Neutrophil (primary cell): ENCODE results near the gene RPP30.
"Not testable (repeated sequence)": the region's sequence is repeated elsewhere in the genome, so short reads cannot be mapped to it uniquely, and the experiment has no call there.

ENCODE experiments used
- H3K27ac ChIP-seq: fragments of 200-600 bp; sonication (generic); 2 replicates; pipeline ENCODE4 v1.5.1; 2016; ENCODE audit warnings: mild to moderate bottlenecking, moderate library complexity
- H3K27me3 ChIP-seq: fragments of 200-600 bp; sonication (generic); 2 replicates; pipeline ENCODE4 v1.6.0; 2016; ENCODE audit warnings: mild to moderate bottlenecking
- H3K36me3 ChIP-seq: fragments of 200-600 bp; sonication (generic); 2 replicates; pipeline ENCODE4 v1.5.1; 2017
- H3K4me1 ChIP-seq, 2 experiments: fragments of 200-600 bp in 1 of 2; sonication (generic) in 1 of 2; 1 replicate in 1 of 2; 2 replicates in 1 of 2; pipeline versions ENCODE4 v1.5.1 to v1.6.1; 2013 to 2016; ENCODE audit warnings: low read depth in 1 of 2, low read length in 1 of 2, mild to moderate bottlenecking in 1 of 2, moderate library complexity in 1 of 2; ENCODE audit not compliant: control insufficient read depth in 1 of 2, insufficient read depth in 1 of 2
- H3K4me3 ChIP-seq, 2 experiments: fragments of 200-600 bp in 1 of 2; sonication (generic) in 1 of 2; 1 replicate in 1 of 2; 2 replicates in 1 of 2; pipeline ENCODE4 v1.5.1; 2013 to 2016; ENCODE audit warnings: low read depth in 1 of 2, low read length in 1 of 2, mild to moderate bottlenecking in 1 of 2, moderate library complexity in 1 of 2
- H3K9me3 ChIP-seq: fragments of 200-600 bp; sonication (generic); 2 replicates; pipeline ENCODE4 v1.5.1; 2016
- CTCF ChIP-seq: fragments of 200-600 bp; sonication (generic); IDR thresholded peaks from 2 replicates; pipeline ENCODE4 v1.5.1; 2016; ENCODE audit warnings: antibody characterized with exemption

Gene RPP30

GRCh38 chr10:90939648-90940047, 67.9 kb downstream of the RPP30 start:
- no peaks in the 10 kb centered on the region for H3K4me1 ChIP-seq
- H3K36me3 ChIP-seq = no peaks in the 10 kb centered on the region
- H3K4me3 ChIP-seq = no peak overlapping the region
- no peaks in the 10 kb centered on the region for H3K9me3 ChIP-seq
- no peak for TF ChIP-seq CTCF
- H3K27me3 ChIP-seq = no peaks in the 10 kb centered on the region
- no peak overlapping the region for H3K27ac ChIP-seq

- not testable (repeated sequence) for H3K4me3 ChIP-seq, H3K27ac ChIP-seq, H3K4me1 ChIP-seq, H3K36me3 ChIP-seq, H3K27me3 ChIP-seq, H3K9me3 ChIP-seq
These were observed 71.2 kb downstream of the RPP30 start for GRCh38 chr10:90942980-90943379.

- Histone ChIP-seq H3K27me3 (no peaks in the 10 kb centered on the region), H3K4me1 (no peaks in the 10 kb centered on the region), H3K36me3 (no peaks in the 10 kb centered on the region), H3K9me3 (no peaks in the 10 kb centered on the region), H3K4me3 (no peak overlapping the region), H3K27ac (no peak overlapping the region)
- no peak for TF ChIP-seq CTCF
These were observed 73.0 kb downstream of the RPP30 start for GRCh38 chr10:90944749-90945148.

GRCh38 chr10:90945491-90946070, 73.8 kb downstream of the RPP30 start:
- Histone ChIP-seq H3K27ac (no peak overlapping the region), H3K4me1 (no peaks in the 10 kb centered on the region), H3K27me3 (no peaks in the 10 kb centered on the region), H3K36me3 (no peaks in the 10 kb centered on the region), H3K4me3 (no peak overlapping the region), H3K9me3 (no peaks in the 10 kb centered on the region)
- no peak for TF ChIP-seq CTCF

GRCh38 chr10:90947030-90947960, 75.5 kb downstream of the RPP30 start:
- no peaks in the 10 kb centered on the region for H3K27me3 ChIP-seq
- no peaks in the 10 kb centered on the region for H3K4me1 ChIP-seq
- H3K9me3 ChIP-seq = no peaks in the 10 kb centered on the region
- no peak for TF ChIP-seq CTCF
- H3K36me3 ChIP-seq = no peaks in the 10 kb centered on the region
- H3K4me3 ChIP-seq = no peak overlapping the region
- no peak overlapping the region for H3K27ac ChIP-seq
